ENCODE data around the gene HTR2B. TPM values are rescaled to one million over a fixed set of nuclear protein-coding genes. Genes with fewer than 3 reads are reported as not detected.
"Not testable (repeated sequence)": the region's sequence is repeated elsewhere in the genome, so short reads cannot be mapped to it uniquely, and the experiment has no call there.

The HTR2B gene
- total and polyA plus RNA-seq, 2 of the 13 experiments (the other 11 are each of a cell fraction or from before 2014, with no cell fraction given) = 0.08 TPM; not detected in 1

DNA sequence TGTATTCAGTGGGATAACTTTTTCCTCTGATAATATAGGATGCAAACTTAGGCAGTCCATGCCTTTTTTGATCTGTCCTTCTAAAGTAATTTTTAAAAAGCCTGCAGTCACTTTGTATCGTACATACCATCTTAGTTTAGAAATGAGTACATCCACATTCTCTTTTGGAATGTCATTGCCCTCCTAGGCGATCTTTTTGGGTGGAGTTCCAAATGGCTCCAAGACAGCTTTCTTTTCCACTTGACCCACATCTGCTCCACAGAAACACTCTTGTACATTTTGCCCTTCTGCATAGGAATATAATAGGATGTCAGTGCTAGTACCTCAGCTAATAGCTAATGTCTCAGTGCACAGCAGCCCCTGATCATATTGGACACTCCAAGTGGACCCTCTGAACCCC is 21.8 kb upstream of the HTR2B start:
- Histone ChIP-seq H3K4me3 (replicated peaks in 1 of 3; ENCODE audit: insufficient read depth in 1 of 3, low read depth in 2 of 3, low read length in 3 of 3) (no peak overlapping the region), H2AFZ (ENCODE audit: low read length) (no peak overlapping the region), H3K27me3 (ENCODE audit: control insufficient read depth in 1 of 2, insufficient read depth in 2 of 2, low read length in 2 of 2) (no peaks in the 10 kb centered on the region), H3K4me1 (ENCODE audit: insufficient read depth, low read length) (no peaks in the 10 kb centered on the region), H3K79me2 (ENCODE audit: insufficient read depth, low read length) (no peaks in the 10 kb centered on the region), H3K4me2 (ENCODE audit: low read depth, low read length) (no peak overlapping the region), H3K27ac (ENCODE audit: extremely low read length, insufficient read depth, low read length) (no peak overlapping the region), H4K20me1 (ENCODE audit: insufficient read depth, low read length) (no peaks in the 10 kb centered on the region; the same call in 1 of the 2 replicates), H3K36me3 (replicated peaks in 1 of 2; ENCODE audit: control insufficient read depth in 1 of 2, insufficient read depth in 2 of 2, low read length in 2 of 2) (peaks cover 9 to 39% of the 10 kb centered on the region in 2 experiments), H3K9ac (ENCODE audit: insufficient read depth, low read depth, low read length) (no peak overlapping the region), H3K9me3 (ENCODE audit: low read length) (no peaks in the 10 kb centered on the region)
- FAIRE-seq = no peak
- no peak for ATAC-seq
- ChIA-PET CTCF (ENCODE audit: low intra/inter-chr PET ratio, low total read pairs) (no interaction called here), POLR2A (no interaction called here)
- in situ Hi-C loops (cut with HindIII; ENCODE audit: extremely low pct_ligation_motif_present, low pct_unique_long_range_greater_than_20kb) (no loop called here), intact Hi-C loops (cut with micrococcal nuclease; ENCODE audit: unreplicated experiment) (loop anchor here (5.0 kb wide), 1 partner anchor 1081 kb away; no protein-coding TSS in a partner anchor)
- TF ChIP-seq, protein P1, sequence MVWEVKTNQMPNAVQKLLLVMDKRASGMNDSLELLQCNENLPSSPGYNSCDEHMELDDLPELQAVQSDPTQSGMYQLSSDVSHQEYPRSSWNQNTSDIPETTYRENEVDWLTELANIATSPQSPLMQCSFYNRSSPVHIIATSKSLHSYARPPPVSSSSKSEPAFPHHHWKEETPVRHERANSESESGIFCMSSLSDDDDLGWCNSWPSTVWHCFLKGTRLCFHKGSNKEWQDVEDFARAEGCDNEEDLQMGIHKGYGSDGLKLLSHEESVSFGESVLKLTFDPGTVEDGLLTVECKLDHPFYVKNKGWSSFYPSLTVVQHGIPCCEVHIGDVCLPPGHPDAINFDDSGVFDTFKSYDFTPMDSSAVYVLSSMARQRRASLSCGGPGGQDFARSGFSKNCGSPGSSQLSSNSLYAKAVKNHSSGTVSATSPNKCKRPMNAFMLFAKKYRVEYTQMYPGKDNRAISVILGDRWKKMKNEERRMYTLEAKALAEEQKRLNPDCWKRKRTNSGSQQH (CRISPR knock-in tag; IDR thresholded peaks at IDR 0.05; ENCODE audit: low read depth) = no peak
- TF ChIP-seq NCOR1 (IDR thresholded peaks at IDR 0.05; ENCODE audit: borderline replicate concordance, low read length) (no peak), CSRNP2 (CRISPR knock-in tag; conservative IDR thresholded peaks at IDR 0.05; ENCODE audit: low read depth) (no peak), MIER3 (CRISPR knock-in tag; IDR thresholded peaks at IDR 0.05; ENCODE audit: borderline replicate concordance) (no peak)
- BruUV-seq (replicated peaks) = TSS peak; percentile 28
- WGBS (ENCODE audit: low lambda C conversion rate) = 97% methylated on average over 2 of the region's 2 CpGs
- no peak for DNase-seq (ENCODE audit: low spot score)

DNA sequence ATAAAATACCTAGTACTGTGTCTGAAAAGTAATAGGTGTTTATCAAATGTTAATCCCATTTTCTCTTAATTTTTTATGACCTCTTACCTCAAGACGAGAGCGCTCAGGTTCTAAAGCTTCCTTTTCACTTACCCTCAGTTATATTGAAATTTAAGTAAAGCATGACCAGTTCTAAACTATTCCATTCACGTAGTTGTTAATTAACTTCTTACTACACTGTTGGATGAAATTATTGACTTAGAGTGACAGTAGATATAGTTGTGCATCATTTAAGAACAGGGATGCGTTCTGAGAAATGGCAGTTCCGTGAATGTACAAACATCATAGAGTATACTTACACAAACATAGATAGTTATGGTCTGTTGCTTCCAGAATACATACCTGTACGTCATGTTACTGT is 20.1 kb upstream of the HTR2B start:
- Histone ChIP-seq H3K27ac (ENCODE audit: extremely low read length, insufficient read depth, low read length) (no peak overlapping the region), H3K4me2 (ENCODE audit: low read depth, low read length) (no peak overlapping the region), H2AFZ (ENCODE audit: low read length) (no peak overlapping the region), H4K20me1 (ENCODE audit: insufficient read depth, low read length) (no peaks in the 10 kb centered on the region; the same call in 1 of the 2 replicates), H3K27me3 (ENCODE audit: control insufficient read depth in 1 of 2, insufficient read depth in 2 of 2, low read length in 2 of 2) (no peaks in the 10 kb centered on the region), H3K36me3 (replicated peaks in 1 of 2; ENCODE audit: control insufficient read depth in 1 of 2, insufficient read depth in 2 of 2, low read length in 2 of 2) (peaks cover 12 to 44% of the 10 kb centered on the region in 2 experiments), H3K4me3 (replicated peaks in 1 of 3; ENCODE audit: insufficient read depth in 1 of 3, low read depth in 2 of 3, low read length in 3 of 3) (no peak overlapping the region), H3K9me3 (ENCODE audit: low read length) (no peaks in the 10 kb centered on the region), H3K9ac (ENCODE audit: insufficient read depth, low read depth, low read length) (no peak overlapping the region), H3K79me2 (ENCODE audit: insufficient read depth, low read length) (no peaks in the 10 kb centered on the region), H3K4me1 (ENCODE audit: insufficient read depth, low read length) (no peaks in the 10 kb centered on the region)
- ChIA-PET CTCF (ENCODE audit: low intra/inter-chr PET ratio, low total read pairs) (no interaction called here), POLR2A (no interaction called here)
- intact Hi-C loops (cut with micrococcal nuclease; ENCODE audit: unreplicated experiment) (loop anchor here (5.0 kb wide), 1 partner anchor 1082 kb away; no protein-coding TSS in a partner anchor), in situ Hi-C loops (cut with HindIII; ENCODE audit: extremely low pct_ligation_motif_present, low pct_unique_long_range_greater_than_20kb) (no loop called here)
- FAIRE-seq (no peak), DNase-seq (ENCODE audit: low spot score) (no peak), ATAC-seq (no peak)
- WGBS (ENCODE audit: low lambda C conversion rate) = 98% methylated on average over 6 of the region's 6 CpGs
- BruUV-seq (replicated peaks) = no TSS peak
- TF ChIP-seq SP1 (IDR thresholded peaks at IDR 0.05) (no peak), SP1 (CRISPR knock-in tag; IDR thresholded peaks at IDR 0.05) (no peak)

- DNase-seq (ENCODE audit: low spot score); ATAC-seq; in situ Hi-C loops (cut with HindIII; ENCODE audit: extremely low pct_ligation_motif_present, low pct_unique_long_range_greater_than_20kb); FAIRE-seq; H3K4me1 ChIP-seq (ENCODE audit: insufficient read depth, low read length); H4K20me1 ChIP-seq (ENCODE audit: insufficient read depth, low read length); CTCF ChIA-PET (ENCODE audit: low intra/inter-chr PET ratio, low total read pairs); H3K4me2 ChIP-seq (ENCODE audit: low read depth, low read length); H3K9ac ChIP-seq (ENCODE audit: insufficient read depth, low read depth, low read length); H2AFZ ChIP-seq (ENCODE audit: low read length); H3K27me3 ChIP-seq (ENCODE audit: control insufficient read depth in 1 of 2, insufficient read depth in 2 of 2, low read length in 2 of 2); intact Hi-C loops (cut with micrococcal nuclease; ENCODE audit: unreplicated experiment); BruUV-seq (replicated peaks); POLR2A ChIA-PET; H3K79me2 ChIP-seq (ENCODE audit: insufficient read depth, low read length); H3K9me3 ChIP-seq (ENCODE audit: low read length); H3K27ac ChIP-seq (ENCODE audit: extremely low read length, insufficient read depth, low read length); H3K4me3 ChIP-seq (replicated peaks in 1 of 3; ENCODE audit: insufficient read depth in 1 of 3, low read depth in 2 of 3, low read length in 3 of 3): not testable (repeated sequence)
- peaks cover 5 to 16% of the 10 kb centered on the region in 2 experiments for H3K36me3 ChIP-seq (replicated peaks in 1 of 2; ENCODE audit: control insufficient read depth in 1 of 2, insufficient read depth in 2 of 2, low read length in 2 of 2)
- WGBS (ENCODE audit: low lambda C conversion rate) = 99% methylated on average over 8 of the region's 8 CpGs
Observed at GRCh38 chr2:231140808-231141207, 16.0 kb upstream of the HTR2B start.

Data from HepG2 (cell line).